Peyer's patch (tissue), 4 donors: ENCODE results near the gene UMODL1. TPM values are rescaled to one million over a fixed set of nuclear protein-coding genes. Genes with fewer than 3 reads are reported as not detected.

Experiments used
- DNase-seq, 3 donors: peaks; one replicate each; pipeline ENCODE4 v3.0.0-alpha.2; 2017 to 2019
- H3K27ac ChIP-seq, 4 donors: fragments of 200-600 bp; sonication (generic); one replicate each; pipeline ENCODE4 v1.5.1; 2016 to 2019
- H3K27me3 ChIP-seq, 2 donors: fragments of 200-600 bp; sonication (generic); one replicate each; pipeline ENCODE4 v1.5.1; 2019
- H3K36me3 ChIP-seq, 3 donors: fragments of 200-600 bp; sonication (generic); one replicate each; pipeline ENCODE4 v1.5.1; 2016 to 2019
- H3K4me1 ChIP-seq, 4 donors: fragments of 200-600 bp; sonication (generic); one replicate each; pipeline ENCODE4 v1.5.1; 2016 to 2019
- H3K4me3 ChIP-seq, 4 donors: fragments of 200-600 bp; sonication (generic); 1 replicate in 3 of 4; 2 replicates in 1 of 4; pipeline ENCODE4 v1.5.1; 2016 to 2019; ENCODE audit warnings: mild to moderate bottlenecking in 1 of 4
- H3K9me3 ChIP-seq, 4 donors: fragments of 200-600 bp; sonication (generic); one replicate each; pipeline ENCODE4 v1.5.1; 2016 to 2019; ENCODE audit warnings: mild to moderate bottlenecking in 1 of 4
- CTCF ChIP-seq, 6 experiments: fragments of 450-650 bp in 4 of 6; fragments of 200-600 bp in 2 of 6; sonication (generic) in 1 of 6; IDR thresholded peaks; one replicate each; pipeline ENCODE4 v1.5.1; 2017 to 2019; ENCODE audit warnings: antibody characterized with exemption in 6 of 6, mild to moderate bottlenecking in 3 of 6, moderate library complexity in 1 of 6
- POLR2A ChIP-seq, 2 donors: fragments of 450-650 bp; IDR thresholded peaks; one replicate each; pipeline ENCODE4 v1.5.1; 2017; ENCODE audit warnings: antibody characterized with exemption in 2 of 2, mild to moderate bottlenecking in 2 of 2, moderate library complexity in 2 of 2
- total RNA-seq, 4 donors: library from RNA; depleted of rRNA; stranded (reverse); fragments of >200 nt; gene quantifications; one replicate each; pipeline ENCODE4 v1.1.0, GENCODE V29; 2016

UMODL1 gene
- total RNA-seq, 4 donors from 2014 or later, result 0.53 to 0.95 (median 0.83) TPM; not detected in 1

- H3K27ac ChIP-seq, result peak overlapping the region in 3 of 4 donors; percentile 1 to 76 (median 71)
- H3K4me1 ChIP-seq, result peaks cover 0 to 18% (median 0%) of the 10 kb centered on the region in 4 donors
- H3K9me3 ChIP-seq, result no peaks in the 10 kb centered on the region
- H3K27me3 ChIP-seq, result no peaks in the 10 kb centered on the region
- TF ChIP-seq CTCF (IDR thresholded peaks at IDR 0.05) (no peak), POLR2A (IDR thresholded peaks at IDR 0.05) (no peak)
- H3K36me3 ChIP-seq, result no peaks in the 10 kb centered on the region
- H3K4me3 ChIP-seq, result no peak overlapping the region
- DNase-seq, result peak in 1 of 3 donors; percentile 42
These were observed 98.6 kb downstream of the UMODL1 start for GRCh38 chr21:42169758-42170157.

GRCh38 chr21:42171091-42172053 lies 100.3 kb downstream of the UMODL1 start:
- TF ChIP-seq CTCF (IDR thresholded peaks at IDR 0.05), result no peak
- TF ChIP-seq POLR2A (IDR thresholded peaks at IDR 0.05), result no peak
- Histone ChIP-seq H3K36me3 (no peaks in the 10 kb centered on the region), H3K27me3 (no peaks in the 10 kb centered on the region), H3K4me3 (no peak overlapping the region), H3K27ac (peak overlapping the region in 3 of 4 donors; percentile 46 to 76 (median 71)), H3K9me3 (no peaks in the 10 kb centered on the region), H3K4me1 (peaks cover 0 to 18% (median 0%) of the 10 kb centered on the region in 4 donors)
- DNase-seq, result peak in 2 of 3 donors; percentile 86 to 87

GRCh38 chr21:42172596-42173483 lies 101.7 kb downstream of the UMODL1 start:
- Histone ChIP-seq H3K36me3 (no peaks in the 10 kb centered on the region), H3K9me3 (no peaks in the 10 kb centered on the region), H3K27me3 (no peaks in the 10 kb centered on the region), H3K27ac (no peak overlapping the region), H3K4me3 (no peak overlapping the region), H3K4me1 (peaks cover 0 to 18% (median 0%) of the 10 kb centered on the region in 4 donors)
- TF ChIP-seq POLR2A (IDR thresholded peaks at IDR 0.05) (no peak), CTCF (IDR thresholded peaks at IDR 0.05) (no peak)
- peak in 1 of 3 donors; percentile 39 for DNase-seq

- H3K27me3 ChIP-seq, result no peaks in the 10 kb centered on the region
- H3K4me1 ChIP-seq, result peaks cover 0 to 18% (median 0%) of the 10 kb centered on the region in 4 donors
- H3K4me3 ChIP-seq, result no peak overlapping the region
- H3K36me3 ChIP-seq, result no peaks in the 10 kb centered on the region
- DNase-seq, result peak in 1 of 3 donors; percentile 23
- TF ChIP-seq CTCF (IDR thresholded peaks at IDR 0.05) (no peak), POLR2A (IDR thresholded peaks at IDR 0.05) (no peak)
- H3K27ac ChIP-seq, result no peak overlapping the region
- no peaks in the 10 kb centered on the region for H3K9me3 ChIP-seq
These were observed 103.1 kb downstream of the UMODL1 start for GRCh38 chr21:42174173-42174572.

- H3K4me1 ChIP-seq, result peaks cover 0 to 16% (median 0%) of the 10 kb centered on the region in 4 donors
- H3K27ac ChIP-seq, result no peak overlapping the region
- H3K9me3 ChIP-seq, result no peaks in the 10 kb centered on the region
- no peak overlapping the region for H3K4me3 ChIP-seq
- TF ChIP-seq CTCF (IDR thresholded peaks at IDR 0.05) (no peak), POLR2A (IDR thresholded peaks at IDR 0.05) (no peak)
- no peaks in the 10 kb centered on the region for H3K27me3 ChIP-seq
- no peak for DNase-seq
- no peaks in the 10 kb centered on the region for H3K36me3 ChIP-seq
These were observed 104.1 kb downstream of the UMODL1 start for GRCh38 chr21:42175110-42175710.
